C4-2B (cell line): Measurements from ENCODE around the gene GPR25.

Experiments
- CTCF ChIP-seq: fragments of 450-650 bp; conservative IDR thresholded peaks from 2 replicates; pipeline ENCODE4 v1.5.1; 2017; ENCODE audit warnings: mild to moderate bottlenecking
- ZFX ChIP-seq: fragments of 450-650 bp; IDR thresholded peaks from 2 replicates; pipeline ENCODE4 v1.6.1; 2017

DNA sequence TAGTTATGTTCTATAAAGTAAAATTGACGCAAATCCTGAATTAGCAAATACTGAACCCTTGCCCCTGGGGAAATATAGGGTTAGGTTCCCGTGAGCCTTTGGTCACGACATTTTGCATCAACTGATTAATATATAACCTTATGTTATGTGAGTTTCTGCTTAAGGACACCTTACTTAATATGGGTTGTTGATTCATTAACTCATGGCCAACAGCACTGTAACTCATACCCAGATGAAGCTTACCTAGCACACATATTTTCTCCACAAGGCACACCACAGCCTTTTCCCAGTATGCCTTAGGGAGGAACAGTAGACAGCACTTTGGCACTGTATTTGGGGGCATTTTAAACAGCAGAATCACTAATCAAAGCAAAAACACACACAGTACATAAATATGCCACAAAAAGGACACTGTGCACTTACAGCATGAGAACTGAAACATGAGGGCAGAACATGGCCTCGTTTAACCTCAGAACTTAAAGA lies 37.0 kb downstream of the GPR25 start:
- TF ChIP-seq CTCF (no peak), ZFX (no peak)
